Measurements from ENCODE around the gene DBX1. TPM values are rescaled to one million over a fixed set of nuclear protein-coding genes. Genes with fewer than 3 reads are reported as not detected.

Gene DBX1
- total and polyA plus RNA-seq, 2 experiments from 2014 or later: not detected

DNA sequence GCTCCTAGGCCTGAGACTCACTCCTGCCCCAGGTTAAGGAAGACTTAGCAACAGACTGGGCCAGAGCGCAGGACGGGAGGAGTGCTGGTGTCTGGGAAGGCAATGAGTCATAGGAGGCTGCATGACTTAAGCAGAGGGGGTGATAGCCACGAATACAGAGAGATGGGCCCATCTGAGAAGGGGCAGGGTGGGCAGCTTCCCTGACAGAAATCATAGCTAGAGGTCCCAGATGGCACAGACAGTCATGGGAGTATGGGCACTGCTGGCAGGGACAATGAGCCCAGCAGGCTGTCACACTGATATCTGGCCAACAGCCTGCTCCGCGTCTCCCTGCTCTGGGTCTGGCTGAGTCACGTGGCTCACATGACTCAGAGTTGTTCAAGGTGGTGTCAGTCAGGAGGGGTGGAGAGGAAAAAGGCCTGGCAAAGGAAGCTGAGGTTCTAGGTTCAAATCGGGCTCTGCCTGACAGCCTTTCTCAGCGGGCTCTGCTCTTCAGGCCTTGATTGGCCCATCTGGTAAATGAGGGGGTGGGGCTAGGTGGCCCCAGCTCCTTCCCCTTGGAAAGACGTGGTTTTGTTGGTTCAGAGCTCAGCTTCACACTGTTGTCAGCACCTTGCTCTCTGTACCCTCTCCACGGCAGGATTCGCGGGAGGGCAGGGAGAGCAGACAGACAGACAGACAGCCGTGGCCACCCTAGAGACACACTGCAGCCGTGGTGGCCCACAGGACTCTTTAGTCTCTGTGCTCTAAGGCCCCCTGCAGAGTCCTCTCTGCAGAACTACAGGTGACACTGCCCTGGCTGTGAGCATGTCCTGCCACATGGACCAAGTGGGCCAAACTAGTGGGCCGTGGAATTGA is 47.8 kb downstream of the DBX1 start:
- Histone ChIP-seq H4K20me1 (replicated peaks; ENCODE audit: insufficient read depth) (peaks cover 12% of the 10 kb centered on the region; the same call in 1 of the 2 replicates), H3K4me3 (no peak overlapping the region), H3K4me1 (ENCODE audit: insufficient read depth) (no peaks in the 10 kb centered on the region), H3K4me2 (no peak overlapping the region), H3K27me3 (ENCODE audit: insufficient read depth) (no peaks in the 10 kb centered on the region), H3K9me2 (ENCODE audit: insufficient read depth) (no peaks in the 10 kb centered on the region), H3K36me3 (ENCODE audit: insufficient read depth) (peaks cover 9% of the 10 kb centered on the region; the same call in 1 of the 2 replicates), H3K79me2 (replicated peaks; ENCODE audit: insufficient read depth) (no peaks in the 10 kb centered on the region), H3F3A (replicated peaks; ENCODE audit: low read depth) (no peaks in the 10 kb centered on the region), H3K27ac (ENCODE audit: low read depth) (no peak overlapping the region), H2AFZ (no peak overlapping the region)
- Mint-ChIP-seq H3K27ac (no peak overlapping the region), H3K4me3 (no peak overlapping the region), H3K9me3 (no peaks in the 10 kb centered on the region), H3K27me3 (ENCODE audit: insufficient read depth, low read depth, poor library complexity) (peaks cover 4% of the 10 kb centered on the region), H3K4me1 (no peaks in the 10 kb centered on the region; the same call in 2 of the 3 replicates), H3K36me3 (ENCODE audit: low read depth) (peaks cover 86% of the 10 kb centered on the region)
- DNase-seq (ENCODE audit: low spot score): no peak
- ATAC-seq: no peak
- TF ChIP-seq STAT1 (IDR thresholded peaks at IDR 0.05; ENCODE audit: unreplicated experiment) (no peak), JUNB (IDR thresholded peaks at IDR 0.05; ENCODE audit: unreplicated experiment) (no peak), ZNF331 (CRISPR knock-in tag; IDR thresholded peaks at IDR 0.05; ENCODE audit: low read depth) (no peak), POLR2AphosphoS5 (IDR thresholded peaks at IDR 0.05; ENCODE audit: low read depth) (no peak), ZNF114 (CRISPR knock-in tag; IDR thresholded peaks at IDR 0.05) (no peak), EZH2 (IDR thresholded peaks at IDR 0.05; ENCODE audit: low read depth, unreplicated experiment) (no peak), CREB1 (CRISPR knock-in tag; IDR thresholded peaks at IDR 0.05; ENCODE audit: low read depth) (no peak), NANOG (IDR thresholded peaks at IDR 0.05; ENCODE audit: borderline replicate concordance) (no peak), EZH2phosphoT487 (IDR thresholded peaks at IDR 0.05; ENCODE audit: unreplicated experiment) (no peak)
- TF ChIP-seq, protein P1, sequence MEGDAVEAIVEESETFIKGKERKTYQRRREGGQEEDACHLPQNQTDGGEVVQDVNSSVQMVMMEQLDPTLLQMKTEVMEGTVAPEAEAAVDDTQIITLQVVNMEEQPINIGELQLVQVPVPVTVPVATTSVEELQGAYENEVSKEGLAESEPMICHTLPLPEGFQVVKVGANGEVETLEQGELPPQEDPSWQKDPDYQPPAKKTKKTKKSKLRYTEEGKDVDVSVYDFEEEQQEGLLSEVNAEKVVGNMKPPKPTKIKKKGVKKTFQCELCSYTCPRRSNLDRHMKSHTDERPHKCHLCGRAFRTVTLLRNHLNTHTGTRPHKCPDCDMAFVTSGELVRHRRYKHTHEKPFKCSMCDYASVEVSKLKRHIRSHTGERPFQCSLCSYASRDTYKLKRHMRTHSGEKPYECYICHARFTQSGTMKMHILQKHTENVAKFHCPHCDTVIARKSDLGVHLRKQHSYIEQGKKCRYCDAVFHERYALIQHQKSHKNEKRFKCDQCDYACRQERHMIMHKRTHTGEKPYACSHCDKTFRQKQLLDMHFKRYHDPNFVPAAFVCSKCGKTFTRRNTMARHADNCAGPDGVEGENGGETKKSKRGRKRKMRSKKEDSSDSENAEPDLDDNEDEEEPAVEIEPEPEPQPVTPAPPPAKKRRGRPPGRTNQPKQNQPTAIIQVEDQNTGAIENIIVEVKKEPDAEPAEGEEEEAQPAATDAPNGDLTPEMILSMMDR (conservative IDR thresholded peaks at IDR 0.05; ENCODE audit: low read depth in 2 of 2): no peak
- TF ChIP-seq, protein P2, sequence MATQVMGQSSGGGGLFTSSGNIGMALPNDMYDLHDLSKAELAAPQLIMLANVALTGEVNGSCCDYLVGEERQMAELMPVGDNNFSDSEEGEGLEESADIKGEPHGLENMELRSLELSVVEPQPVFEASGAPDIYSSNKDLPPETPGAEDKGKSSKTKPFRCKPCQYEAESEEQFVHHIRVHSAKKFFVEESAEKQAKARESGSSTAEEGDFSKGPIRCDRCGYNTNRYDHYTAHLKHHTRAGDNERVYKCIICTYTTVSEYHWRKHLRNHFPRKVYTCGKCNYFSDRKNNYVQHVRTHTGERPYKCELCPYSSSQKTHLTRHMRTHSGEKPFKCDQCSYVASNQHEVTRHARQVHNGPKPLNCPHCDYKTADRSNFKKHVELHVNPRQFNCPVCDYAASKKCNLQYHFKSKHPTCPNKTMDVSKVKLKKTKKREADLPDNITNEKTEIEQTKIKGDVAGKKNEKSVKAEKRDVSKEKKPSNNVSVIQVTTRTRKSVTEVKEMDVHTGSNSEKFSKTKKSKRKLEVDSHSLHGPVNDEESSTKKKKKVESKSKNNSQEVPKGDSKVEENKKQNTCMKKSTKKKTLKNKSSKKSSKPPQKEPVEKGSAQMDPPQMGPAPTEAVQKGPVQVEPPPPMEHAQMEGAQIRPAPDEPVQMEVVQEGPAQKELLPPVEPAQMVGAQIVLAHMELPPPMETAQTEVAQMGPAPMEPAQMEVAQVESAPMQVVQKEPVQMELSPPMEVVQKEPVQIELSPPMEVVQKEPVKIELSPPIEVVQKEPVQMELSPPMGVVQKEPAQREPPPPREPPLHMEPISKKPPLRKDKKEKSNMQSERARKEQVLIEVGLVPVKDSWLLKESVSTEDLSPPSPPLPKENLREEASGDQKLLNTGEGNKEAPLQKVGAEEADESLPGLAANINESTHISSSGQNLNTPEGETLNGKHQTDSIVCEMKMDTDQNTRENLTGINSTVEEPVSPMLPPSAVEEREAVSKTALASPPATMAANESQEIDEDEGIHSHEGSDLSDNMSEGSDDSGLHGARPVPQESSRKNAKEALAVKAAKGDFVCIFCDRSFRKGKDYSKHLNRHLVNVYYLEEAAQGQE (IDR thresholded peaks at IDR 0.05; ENCODE audit: unreplicated experiment): no peak
- TF ChIP-seq, protein P3, sequence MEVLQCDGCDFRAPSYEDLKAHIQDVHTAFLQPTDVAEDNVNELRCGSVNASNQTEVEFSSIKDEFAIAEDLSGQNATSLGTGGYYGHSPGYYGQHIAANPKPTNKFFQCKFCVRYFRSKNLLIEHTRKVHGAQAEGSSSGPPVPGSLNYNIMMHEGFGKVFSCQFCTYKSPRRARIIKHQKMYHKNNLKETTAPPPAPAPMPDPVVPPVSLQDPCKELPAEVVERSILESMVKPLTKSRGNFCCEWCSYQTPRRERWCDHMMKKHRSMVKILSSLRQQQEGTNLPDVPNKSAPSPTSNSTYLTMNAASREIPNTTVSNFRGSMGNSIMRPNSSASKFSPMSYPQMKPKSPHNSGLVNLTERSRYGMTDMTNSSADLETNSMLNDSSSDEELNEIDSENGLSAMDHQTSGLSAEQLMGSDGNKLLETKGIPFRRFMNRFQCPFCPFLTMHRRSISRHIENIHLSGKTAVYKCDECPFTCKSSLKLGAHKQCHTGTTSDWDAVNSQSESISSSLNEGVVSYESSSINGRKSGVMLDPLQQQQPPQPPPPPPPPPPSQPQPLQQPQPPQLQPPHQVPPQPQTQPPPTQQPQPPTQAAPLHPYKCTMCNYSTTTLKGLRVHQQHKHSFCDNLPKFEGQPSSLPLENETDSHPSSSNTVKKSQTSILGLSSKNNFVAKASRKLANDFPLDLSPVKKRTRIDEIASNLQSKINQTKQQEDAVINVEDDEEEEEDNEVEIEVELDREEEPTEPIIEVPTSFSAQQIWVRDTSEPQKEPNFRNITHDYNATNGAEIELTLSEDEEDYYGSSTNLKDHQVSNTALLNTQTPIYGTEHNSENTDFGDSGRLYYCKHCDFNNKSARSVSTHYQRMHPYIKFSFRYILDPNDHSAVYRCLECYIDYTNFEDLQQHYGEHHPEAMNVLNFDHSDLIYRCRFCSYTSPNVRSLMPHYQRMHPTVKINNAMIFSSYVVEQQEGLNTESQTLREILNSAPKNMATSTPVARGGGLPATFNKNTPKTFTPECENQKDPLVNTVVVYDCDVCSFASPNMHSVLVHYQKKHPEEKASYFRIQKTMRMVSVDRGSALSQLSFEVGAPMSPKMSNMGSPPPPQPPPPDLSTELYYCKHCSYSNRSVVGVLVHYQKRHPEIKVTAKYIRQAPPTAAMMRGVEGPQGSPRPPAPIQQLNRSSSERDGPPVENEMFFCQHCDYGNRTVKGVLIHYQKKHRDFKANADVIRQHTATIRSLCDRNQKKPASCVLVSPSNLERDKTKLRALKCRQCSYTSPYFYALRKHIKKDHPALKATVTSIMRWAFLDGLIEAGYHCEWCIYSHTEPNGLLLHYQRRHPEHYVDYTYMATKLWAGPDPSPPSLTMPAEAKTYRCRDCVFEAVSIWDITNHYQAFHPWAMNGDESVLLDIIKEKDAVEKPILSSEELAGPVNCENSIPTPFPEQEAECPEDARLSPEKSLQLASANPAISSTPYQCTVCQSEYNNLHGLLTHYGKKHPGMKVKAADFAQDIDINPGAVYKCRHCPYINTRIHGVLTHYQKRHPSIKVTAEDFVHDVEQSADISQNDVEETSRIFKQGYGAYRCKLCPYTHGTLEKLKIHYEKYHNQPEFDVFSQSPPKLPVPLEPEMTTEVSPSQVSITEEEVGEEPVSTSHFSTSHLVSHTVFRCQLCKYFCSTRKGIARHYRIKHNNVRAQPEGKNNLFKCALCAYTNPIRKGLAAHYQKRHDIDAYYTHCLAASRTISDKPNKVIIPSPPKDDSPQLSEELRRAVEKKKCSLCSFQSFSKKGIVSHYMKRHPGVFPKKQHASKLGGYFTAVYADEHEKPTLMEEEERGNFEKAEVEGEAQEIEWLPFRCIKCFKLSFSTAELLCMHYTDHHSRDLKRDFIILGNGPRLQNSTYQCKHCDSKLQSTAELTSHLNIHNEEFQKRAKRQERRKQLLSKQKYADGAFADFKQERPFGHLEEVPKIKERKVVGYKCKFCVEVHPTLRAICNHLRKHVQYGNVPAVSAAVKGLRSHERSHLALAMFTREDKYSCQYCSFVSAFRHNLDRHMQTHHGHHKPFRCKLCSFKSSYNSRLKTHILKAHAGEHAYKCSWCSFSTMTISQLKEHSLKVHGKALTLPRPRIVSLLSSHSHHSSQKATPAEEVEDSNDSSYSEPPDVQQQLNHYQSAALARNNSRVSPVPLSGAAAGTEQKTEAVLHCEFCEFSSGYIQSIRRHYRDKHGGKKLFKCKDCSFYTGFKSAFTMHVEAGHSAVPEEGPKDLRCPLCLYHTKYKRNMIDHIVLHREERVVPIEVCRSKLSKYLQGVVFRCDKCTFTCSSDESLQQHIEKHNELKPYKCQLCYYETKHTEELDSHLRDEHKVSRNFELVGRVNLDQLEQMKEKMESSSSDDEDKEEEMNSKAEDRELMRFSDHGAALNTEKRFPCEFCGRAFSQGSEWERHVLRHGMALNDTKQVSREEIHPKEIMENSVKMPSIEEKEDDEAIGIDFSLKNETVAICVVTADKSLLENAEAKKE (CRISPR knock-in tag; IDR thresholded peaks at IDR 0.05): no peak
- TF ChIP-seq, protein P4, sequence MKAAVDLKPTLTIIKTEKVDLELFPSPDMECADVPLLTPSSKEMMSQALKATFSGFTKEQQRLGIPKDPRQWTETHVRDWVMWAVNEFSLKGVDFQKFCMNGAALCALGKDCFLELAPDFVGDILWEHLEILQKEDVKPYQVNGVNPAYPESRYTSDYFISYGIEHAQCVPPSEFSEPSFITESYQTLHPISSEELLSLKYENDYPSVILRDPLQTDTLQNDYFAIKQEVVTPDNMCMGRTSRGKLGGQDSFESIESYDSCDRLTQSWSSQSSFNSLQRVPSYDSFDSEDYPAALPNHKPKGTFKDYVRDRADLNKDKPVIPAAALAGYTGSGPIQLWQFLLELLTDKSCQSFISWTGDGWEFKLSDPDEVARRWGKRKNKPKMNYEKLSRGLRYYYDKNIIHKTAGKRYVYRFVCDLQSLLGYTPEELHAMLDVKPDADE (IDR thresholded peaks at IDR 0.05): no peak
